ENCODE measurements around the gene CASS4.
A peak's percentile ranks its signal among the peaks of the same experiment; 100 is the strongest.

CASS4 gene

GRCh38 chr20:56424931-56425330 lies 12.9 kb downstream of the CASS4 start:
- DNase-seq: no peak

- DNase-seq: no peak
These were observed 14.0 kb downstream of the CASS4 start for GRCh38 chr20:56426026-56426425.

GRCh38 chr20:56426926-56427325 lies 14.9 kb downstream of the CASS4 start:
- no peak for DNase-seq

GRCh38 chr20:56427797-56428196 lies 15.7 kb downstream of the CASS4 start:
- no peak for DNase-seq

GRCh38 chr20:56428410-56428809 lies 16.4 kb downstream of the CASS4 start:
- DNase-seq: no peak

GRCh38 chr20:56428881-56429280 lies 16.8 kb downstream of the CASS4 start:
- DNase-seq: no peak

GRCh38 chr20:56429502-56429901 lies 17.4 kb downstream of the CASS4 start:
- DNase-seq: no peak

- no peak for DNase-seq
These were observed 17.9 kb downstream of the CASS4 start for GRCh38 chr20:56429941-56430340.

GRCh38 chr20:56430461-56430860 lies 18.4 kb downstream of the CASS4 start:
- no peak for DNase-seq

- no peak for DNase-seq
These were observed 18.9 kb downstream of the CASS4 start for GRCh38 chr20:56430957-56431356.

GRCh38 chr20:56431471-56431870 lies 19.4 kb downstream of the CASS4 start:
- no peak for DNase-seq

- no peak for DNase-seq
These were observed 21.3 kb downstream of the CASS4 start for GRCh38 chr20:56433221-56433879.

- no peak for DNase-seq
These were observed 21.8 kb downstream of the CASS4 start for GRCh38 chr20:56433880-56434255.

- no peak for DNase-seq
These were observed 25.3 kb downstream of the CASS4 start for GRCh38 chr20:56437196-56437960.

- no peak for DNase-seq
These were observed 26.2 kb downstream of the CASS4 start for GRCh38 chr20:56438284-56438683.

GRCh38 chr20:56439771-56440291 lies 27.8 kb downstream of the CASS4 start:
- peak; percentile 36 for DNase-seq

- no peak for DNase-seq
These were observed 28.4 kb downstream of the CASS4 start for GRCh38 chr20:56440346-56441007.

- DNase-seq: no peak
These were observed 30.6 kb downstream of the CASS4 start for GRCh38 chr20:56442389-56443365.

GRCh38 chr20:56443654-56444540 lies 31.8 kb downstream of the CASS4 start:
- DNase-seq: no peak

- no peak for DNase-seq
These were observed 33.1 kb downstream of the CASS4 start for GRCh38 chr20:56445130-56445529.

- DNase-seq: no peak
These were observed 33.5 kb downstream of the CASS4 start for GRCh38 chr20:56445540-56445939.

- no peak for DNase-seq
These were observed 35.2 kb downstream of the CASS4 start for GRCh38 chr20:56447227-56447626.
